ENCODE measurements around the gene DHRS3.

DHRS3 gene

DNA sequence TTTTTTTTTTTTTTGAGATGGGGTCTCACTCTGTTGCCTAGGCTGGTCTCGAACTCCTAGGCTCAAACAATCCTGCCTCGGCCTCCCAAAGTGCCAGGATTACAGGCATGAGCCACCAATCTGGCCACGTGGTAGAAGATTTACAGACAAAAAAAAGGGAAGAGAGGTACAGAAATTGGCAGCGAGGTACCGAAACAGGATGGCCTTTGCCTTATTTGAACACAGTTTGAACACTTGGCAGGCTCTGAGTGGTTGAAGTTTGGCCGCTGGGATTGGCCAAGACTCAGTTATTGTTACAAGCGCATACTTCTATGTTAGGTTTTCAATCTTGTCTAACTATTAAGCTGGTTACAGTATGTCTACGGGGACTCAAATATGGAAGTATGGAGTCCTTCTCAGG lies 19.7 kb upstream of the DHRS3 start:
- no peak for DNase-seq

- DNase-seq, result no peak
Observed at GRCh38 chr1:12636098-12636950, 18.3 kb upstream of the DHRS3 start.

GRCh38 chr1:12634696-12635202 lies 16.7 kb upstream of the DHRS3 start:
- DNase-seq, result no peak

GRCh38 chr1:12634156-12634555 lies 16.1 kb upstream of the DHRS3 start:
- peak in 1 of 2 experiments; percentile 35 for DNase-seq

DNA sequence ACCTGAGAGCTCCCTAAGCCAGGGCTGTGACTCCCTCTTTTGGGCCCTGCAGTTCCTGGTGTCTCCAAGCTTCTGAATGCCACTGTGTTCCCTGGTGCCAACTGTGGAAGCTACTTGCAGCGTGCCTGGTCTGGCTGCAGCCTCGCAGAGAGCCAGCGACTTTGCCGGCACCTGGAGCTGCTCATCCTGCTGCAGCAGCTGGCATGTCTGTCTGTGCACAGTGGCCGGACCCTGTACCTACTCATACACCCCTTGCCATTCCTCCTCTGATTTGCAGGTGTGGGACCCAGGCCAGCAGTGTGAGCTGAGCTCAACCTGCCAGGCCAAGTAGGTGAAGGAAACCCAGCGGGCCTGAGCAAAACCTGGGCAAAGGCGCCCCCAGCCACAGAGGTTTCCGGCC lies 13.6 kb upstream of the DHRS3 start:
- peak in 1 of 2 experiments; percentile 41 for DNase-seq

DNA sequence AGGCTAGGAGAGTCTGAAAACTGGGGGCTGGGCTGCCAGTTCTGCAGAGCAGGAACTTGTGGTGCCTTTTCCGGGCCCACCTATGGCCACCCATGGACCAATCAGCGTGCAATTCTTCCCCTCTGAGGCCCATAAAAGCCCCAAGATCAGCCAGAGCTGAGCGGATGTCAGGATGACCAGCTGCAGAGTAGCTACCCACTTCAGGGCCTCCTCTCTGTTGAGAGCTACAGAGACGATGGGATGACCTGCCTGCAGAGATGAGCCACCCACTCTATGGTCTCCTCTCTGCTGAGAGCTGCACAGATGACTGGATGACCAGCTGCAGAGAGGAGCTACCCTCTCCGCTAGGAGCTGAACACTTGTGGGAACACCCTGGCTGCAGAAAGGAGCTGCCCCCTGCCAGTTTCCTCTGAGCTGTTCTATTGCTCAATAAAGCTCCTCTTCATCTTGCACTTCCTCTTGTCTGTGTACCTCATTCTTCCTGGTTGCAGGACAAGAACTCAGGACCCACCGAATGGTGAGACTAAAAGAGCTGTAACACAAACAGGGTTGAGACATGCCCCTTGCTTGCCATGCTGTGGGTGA lies 13.0 kb upstream of the DHRS3 start:
- DNase-seq, result peak in 1 of 2 experiments; percentile 50

GRCh38 chr1:12629985-12630760 lies 12.2 kb upstream of the DHRS3 start:
- peak in 1 of 2 experiments; percentile 24 for DNase-seq

DNA sequence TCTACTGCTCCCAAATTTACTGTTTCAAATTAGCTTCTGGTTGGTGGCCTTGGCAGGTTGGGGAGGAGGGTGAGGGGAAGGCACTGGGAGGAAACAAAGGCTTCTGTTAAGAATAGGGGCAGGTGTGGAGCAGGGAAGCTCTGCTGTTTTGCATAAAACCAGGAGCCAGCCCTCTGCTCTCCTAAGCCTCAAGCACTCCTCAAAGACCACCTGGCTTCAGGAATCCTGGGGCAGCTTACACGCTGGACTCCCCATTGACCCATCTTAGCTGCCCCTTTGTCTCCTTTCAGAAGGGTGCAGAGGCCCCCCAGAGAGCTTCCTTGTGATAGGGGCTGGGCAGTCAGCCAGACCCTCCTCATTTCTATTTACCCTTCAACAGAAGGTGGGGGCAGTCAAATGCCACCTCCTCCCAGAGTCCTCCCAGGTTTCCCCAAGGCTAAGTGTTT lies 11.5 kb upstream of the DHRS3 start:
- DNase-seq, result peak; percentile 55 to 70

DNA sequence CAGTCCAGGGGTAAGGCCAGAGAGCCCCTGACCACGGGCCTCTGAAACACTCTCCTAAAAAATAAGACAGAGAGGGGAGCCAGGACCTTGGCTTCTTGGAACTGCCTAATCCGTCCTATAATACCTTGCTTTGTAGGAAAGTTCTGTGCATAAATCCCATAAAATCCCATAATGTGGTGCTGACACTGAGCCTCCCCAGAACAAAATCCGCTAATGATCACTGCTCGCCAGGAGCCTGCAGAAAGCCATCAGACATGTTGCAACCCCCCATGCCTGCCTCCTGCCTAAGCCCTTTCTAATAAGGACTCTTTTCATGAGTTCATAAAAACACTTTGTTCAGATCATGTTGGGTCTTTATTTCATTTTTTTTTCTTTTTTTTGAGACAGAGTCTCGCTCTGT lies 9.3 kb upstream of the DHRS3 start:
- no peak for DNase-seq

GRCh38 chr1:12626888-12627287 lies 8.9 kb upstream of the DHRS3 start:
- no peak for DNase-seq

DNA sequence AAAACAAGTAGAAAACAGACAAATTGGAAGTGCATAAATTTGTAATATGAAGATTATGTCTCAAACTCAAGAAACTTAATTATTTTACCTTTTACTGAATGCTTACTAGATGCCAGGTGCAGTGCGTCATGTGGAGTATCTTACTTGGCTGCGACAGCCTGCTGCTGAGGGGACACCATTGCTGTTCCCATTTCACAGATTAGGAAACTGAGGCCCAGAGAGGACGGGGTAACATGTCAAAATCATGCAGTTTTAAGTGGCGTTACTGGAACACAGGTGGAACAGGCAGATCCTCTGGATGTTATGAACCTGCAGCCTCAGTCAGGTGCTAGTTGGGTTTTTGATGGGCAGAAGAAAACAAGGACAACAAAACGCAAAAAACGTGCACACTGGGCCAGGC lies 7.3 kb upstream of the DHRS3 start:
- no peak for DNase-seq

- DNase-seq, result no peak
Observed at GRCh38 chr1:12622506-12622905, 4.5 kb upstream of the DHRS3 start.

GRCh38 chr1:12621346-12622335 lies 3.6 kb upstream of the DHRS3 start:
- no peak for DNase-seq

DNA sequence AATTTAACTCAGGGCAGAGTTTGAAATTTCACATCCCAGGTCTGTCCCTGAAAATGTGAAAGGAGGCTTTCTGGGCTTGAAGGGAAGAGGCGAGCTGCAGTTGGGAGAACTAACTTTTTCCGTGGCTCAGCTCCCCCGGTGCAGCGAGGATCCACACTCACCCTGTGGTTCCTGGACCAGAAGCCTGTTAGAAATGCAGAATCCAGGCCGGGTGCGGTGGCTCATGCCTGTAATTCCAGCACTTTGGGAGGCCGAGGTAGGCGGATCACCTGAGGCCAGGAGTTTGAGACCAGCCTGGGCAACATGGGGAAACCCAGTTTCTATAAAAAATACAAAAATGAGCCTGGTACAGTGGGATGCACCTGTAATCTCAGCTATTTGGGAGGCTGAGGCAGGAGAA lies 2.9 kb upstream of the DHRS3 start:
- no peak for DNase-seq

- DNase-seq, result no peak
Observed at GRCh38 chr1:12620488-12620865, 2.5 kb upstream of the DHRS3 start.

GRCh38 chr1:12619792-12620487 lies 1.9 kb upstream of the DHRS3 start:
- DNase-seq, result peak; percentile 78 to 83

DNA sequence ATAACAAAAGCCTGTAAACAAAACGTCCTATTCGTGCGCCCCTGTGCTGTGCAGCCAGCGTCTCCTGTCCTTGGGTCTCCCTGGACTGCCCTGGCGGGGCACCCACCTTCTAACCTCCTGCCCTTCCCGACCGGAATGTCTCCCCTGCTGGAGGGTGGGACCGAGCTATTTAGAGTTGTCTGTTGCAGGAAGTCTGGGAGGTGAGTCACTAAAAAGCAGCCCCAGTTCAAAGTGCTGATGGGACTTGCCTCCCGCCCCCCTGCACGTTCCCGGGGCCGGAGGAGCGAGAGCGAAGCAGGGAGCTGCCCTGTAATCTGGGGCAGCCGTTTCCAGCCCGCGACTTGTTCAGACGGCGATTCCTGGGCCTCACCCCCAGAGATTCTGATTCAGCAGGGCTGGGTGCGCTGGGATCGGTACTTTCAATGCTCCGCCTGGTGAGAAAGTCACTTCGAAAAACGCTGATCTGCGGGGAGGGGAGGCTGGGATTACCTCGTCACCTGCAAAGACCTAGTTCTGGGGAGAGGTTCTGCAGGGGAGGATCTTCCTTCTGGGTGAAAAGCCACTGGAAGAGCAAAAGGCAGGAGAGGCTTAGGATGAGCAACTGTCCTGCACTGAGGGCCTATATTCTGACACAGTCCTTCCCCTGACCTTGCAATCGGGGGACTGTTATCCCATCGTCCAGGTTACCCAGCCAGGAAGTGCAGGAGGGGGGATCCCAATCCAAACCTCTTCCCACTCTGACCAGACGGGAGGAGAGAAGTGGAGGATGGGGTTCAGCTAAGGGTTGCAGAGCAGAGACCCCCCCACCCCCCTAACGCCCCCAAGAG lies 1.2 kb upstream of the DHRS3 start:
- peak in 1 of 2 experiments; percentile 42 for DNase-seq

- DNase-seq, result no peak
Observed at GRCh38 chr1:12618661-12618964, 603 bp upstream of the DHRS3 start.

DNA sequence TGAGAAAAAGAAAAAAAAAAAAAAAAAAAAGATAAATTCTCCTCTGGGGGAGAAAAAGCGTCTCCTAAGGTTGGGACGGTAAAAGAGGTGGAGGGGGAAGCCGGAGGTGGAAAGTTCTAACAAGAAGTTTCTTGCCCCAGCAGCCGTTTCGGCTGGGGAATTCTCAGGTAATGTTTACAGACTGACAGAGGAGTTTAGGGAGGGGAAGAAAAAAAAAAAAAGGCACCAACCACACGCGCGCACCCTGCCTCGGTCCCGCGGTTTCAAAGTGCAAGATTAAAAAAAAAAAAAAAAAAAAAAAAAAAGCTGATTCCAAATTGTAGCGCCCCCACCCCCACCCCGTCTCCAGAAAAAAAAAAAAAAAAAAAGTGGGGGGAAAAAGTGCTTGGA lies 504 bp downstream of the DHRS3 start:
- no peak for DNase-seq

- peak in 1 of 2 experiments; percentile 28 for DNase-seq
Observed at GRCh38 chr1:12616709-12617373, 1.2 kb downstream of the DHRS3 start.

Measured in SHP77 (cell line).